ENCODE measurements around the gene SLC35B1.
"Not testable (repeated sequence)": the region's sequence is repeated elsewhere in the genome, so short reads cannot be mapped to it uniquely, and the experiment has no call there.

SLC35B1 gene

GRCh38 chr17:49696233-49696761, 11.5 kb downstream of the SLC35B1 start:
- DNase-seq, result no peak

DNA sequence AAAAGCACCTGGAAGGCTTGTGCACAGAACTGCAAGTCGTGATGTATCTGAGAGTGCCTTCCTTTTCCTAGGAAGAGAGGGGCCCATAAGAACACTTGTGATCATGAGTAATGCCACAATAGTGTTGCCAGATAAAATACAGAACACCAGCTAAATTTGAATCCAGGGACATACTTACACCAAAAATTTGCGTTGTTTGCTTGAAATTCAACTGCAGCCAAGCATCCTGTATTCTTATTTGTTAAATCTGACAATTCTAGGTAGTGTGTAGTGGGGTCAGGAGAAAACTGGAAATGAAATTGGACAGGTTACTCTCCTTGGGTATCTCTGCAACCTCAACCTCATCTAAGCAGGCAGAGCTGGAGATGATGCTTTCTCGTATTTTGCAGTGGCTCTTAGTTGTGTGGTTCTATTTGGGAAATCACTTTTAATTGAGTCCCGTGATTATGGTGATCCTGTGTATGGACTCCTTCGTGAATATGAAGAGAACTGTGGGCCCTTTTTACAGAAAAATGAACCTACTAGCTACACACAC, 12.0 kb downstream of the SLC35B1 start:
- DNase-seq, result no peak

DNA sequence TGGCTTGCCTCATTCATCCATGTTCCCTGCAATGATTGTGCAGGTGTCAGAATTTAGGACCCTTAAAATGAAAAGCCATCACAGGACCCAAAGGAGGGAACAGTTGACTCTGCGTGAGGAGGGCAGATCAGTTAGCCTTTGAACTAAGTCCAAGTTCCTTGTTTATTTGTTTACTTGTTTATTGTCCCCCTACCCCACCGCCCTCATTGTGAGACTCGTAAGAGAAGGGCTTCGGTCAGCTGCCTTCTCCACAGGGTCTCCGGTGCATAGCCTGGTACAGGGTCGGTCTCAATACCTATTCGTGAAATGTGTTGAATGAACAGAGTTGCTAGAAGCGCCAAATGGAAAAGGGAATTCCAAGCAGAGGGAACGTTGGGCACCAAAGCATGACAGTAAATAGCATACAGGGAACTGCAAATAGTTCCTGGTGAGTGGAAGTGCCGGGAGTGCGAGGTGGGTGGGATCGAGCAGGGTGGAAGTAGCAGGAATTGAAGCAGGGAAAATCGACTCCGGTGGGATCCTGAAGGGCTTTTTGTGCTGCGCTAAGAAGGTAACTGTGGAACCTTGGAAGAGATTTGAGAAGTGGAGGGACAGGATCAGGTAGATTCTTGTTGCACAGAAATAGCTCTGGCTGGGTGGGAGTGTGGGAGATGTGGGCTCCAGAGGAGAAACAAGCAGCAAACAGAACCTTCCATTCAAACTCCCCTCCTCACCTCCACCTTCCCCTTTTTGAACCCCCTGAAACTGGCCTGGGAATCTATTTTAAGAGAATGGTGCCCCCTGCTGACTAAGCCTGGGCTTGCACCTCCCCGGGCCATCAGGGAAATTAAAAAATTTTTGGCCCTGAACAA, 12.7 kb downstream of the SLC35B1 start:
- peak; percentile 64 for DNase-seq

GRCh38 chr17:49692751-49693150, 15.0 kb downstream of the SLC35B1 start:
- no peak for DNase-seq

DNA sequence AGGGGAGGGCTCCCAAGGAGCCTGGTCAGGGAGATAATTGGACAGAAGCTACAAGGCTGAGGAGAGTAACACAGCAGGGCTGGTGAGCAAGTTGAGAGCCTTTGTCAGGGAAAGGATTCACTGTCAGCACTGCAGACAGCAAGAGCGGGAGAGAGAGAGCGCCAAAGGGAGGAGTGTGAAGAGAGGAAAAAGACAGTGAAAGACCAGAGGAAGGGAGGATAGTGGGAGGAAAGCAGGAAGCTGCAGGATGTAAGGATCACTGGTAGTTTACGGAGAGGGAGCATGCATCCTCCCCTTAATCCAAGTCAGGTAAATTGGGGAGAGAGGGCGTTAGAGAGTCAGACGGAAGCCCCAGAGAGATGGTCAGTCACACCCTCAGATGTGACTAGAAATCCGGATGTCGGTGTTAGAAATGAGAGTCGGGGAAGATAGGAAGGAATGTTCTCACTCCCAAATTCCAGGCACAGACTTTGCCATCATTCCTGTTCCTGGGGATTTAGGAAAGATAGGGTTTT, 16.0 kb downstream of the SLC35B1 start:
- DNase-seq, result peak; percentile 33

DNA sequence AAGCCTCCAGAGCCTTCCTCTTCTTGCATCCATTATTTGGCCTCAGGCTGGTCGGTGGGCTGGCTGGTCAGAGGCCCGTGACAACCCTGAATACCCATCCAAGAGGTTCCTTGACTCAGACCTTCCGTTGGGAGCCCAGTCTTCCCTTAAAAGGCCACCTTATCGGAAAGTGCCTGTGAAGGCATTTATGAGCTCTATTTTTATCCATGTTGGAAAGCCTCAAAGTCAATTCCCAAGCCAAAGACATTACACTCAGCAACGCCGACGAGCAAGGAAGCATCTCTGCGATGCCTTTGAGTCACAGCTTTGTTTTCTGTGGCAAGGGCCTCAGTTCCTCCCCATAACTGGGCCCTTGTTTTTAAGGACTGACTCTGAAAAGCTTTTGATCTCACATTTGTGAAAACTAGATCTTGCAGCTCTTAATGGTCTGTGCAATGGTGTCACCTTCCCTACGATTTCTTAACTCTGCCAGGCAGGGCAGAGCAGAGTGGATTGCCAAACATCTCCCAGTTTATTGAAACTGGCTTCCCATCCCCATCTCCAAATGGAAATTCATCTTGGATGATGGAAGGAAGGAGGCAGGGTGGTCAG, 16.6 kb downstream of the SLC35B1 start:
- no peak for DNase-seq

DNA sequence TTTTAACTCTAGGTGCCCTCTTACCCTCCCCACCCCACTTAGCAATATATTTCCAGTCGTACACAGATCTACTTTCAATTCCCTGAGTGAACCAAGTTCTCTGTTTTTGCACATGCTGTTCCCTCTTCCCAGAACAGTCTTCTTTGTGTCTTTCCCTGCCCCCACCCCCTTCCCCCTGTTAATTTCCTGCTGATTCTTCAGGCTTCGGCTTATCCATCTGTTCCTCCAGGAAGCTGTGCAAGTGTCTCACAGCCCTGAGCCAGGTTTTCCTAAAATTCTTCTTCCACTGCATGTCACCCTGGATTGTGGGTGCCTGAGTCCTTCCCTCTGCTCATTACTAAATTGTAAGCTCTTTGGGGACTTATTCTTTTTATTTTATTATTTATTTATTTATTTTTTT, 17.5 kb downstream of the SLC35B1 start:
- peak; percentile 53 for DNase-seq

- no peak for DNase-seq
These were observed 18.9 kb downstream of the SLC35B1 start for GRCh38 chr17:49688848-49689247.

DNA sequence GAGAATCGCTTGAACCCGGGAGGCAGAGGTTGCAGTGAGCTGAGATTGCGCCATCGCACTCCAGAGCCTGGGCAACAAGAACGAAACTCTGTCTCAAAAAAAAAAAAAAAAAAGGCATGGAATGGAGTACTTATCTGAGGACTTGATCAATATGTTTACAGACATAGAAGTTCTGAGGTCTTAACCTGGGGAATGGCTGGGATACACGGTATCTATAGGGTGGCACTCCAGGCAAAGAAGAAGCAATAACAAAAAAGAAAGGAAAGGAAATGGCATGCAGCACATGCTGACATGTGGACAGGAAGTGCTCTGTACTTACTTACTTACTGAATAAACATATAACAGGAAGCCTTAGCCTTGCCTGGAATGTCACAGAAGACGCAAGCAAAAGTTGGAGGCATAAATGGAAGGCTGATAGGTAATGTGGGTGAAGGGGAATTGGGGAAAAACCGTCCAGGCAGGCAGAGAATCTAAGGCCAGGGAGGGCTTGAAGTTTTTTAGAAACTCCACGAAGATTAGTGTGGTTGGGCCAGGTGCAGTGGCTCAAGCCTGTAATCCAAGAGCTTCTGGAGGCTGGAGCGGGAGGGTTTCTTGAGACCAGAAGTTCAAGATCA, 19.8 kb downstream of the SLC35B1 start:
- peak; percentile 51 for DNase-seq

DNA sequence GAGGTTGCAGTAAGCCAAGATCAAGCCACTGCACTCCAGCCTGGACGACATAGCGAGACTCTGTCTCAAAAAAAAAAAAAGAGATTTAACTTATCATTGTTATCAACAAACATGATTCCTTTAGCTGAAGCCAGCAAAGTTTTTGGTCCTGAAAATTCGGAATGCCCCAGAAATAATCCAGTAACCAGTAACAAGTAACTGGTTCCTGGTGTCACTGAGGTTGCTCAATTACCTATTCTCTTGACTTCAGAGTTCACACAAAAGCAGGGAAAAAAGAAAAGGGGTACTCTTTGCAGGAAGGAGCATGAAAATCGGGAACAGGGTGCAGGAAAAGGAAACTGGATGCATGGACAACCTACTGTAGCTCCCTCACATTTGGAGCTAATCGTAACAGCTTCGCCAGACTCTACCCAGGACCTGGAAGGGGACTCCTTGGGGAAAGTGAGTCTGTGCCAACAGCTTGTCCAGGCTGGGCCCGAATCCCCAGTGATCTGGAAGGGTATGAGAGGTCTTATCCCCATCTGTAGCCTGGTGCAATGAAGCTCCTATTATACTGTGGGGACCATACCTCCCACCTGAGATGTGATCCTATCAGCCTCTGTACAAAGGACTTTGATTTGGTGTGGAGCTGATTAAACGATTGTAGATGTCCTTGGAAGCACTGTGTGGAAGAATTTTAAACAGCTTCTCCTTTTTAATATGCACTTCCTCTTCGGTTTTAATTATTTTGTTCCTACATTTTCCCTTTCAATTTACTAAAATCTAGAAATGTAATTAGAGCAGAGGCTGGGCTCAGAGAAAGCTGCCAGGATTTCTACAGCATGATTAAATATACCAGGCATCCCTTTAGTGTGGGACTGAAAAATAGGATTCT, 26.4 kb downstream of the SLC35B1 start:
- no peak for DNase-seq

DNA sequence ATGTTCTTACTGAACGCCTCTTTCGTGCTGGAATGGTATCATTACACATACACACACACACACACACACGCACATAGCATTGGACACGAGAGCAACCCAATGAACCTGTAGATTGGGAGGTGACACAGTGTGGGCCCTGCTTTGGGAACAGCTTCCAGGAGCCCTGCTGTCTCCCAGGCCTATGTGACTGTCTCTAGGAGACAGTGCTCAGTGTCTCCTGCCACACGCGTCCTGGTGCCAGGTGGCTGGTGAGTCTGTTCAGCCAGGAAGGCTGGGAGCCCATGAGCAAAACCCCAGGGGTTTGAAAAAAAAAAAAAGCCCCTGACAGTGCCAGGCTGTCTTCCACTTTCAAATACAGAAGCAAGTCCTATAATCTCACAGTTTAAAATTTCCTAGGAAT, 27.4 kb downstream of the SLC35B1 start:
- peak; percentile 58 for DNase-seq

DNA sequence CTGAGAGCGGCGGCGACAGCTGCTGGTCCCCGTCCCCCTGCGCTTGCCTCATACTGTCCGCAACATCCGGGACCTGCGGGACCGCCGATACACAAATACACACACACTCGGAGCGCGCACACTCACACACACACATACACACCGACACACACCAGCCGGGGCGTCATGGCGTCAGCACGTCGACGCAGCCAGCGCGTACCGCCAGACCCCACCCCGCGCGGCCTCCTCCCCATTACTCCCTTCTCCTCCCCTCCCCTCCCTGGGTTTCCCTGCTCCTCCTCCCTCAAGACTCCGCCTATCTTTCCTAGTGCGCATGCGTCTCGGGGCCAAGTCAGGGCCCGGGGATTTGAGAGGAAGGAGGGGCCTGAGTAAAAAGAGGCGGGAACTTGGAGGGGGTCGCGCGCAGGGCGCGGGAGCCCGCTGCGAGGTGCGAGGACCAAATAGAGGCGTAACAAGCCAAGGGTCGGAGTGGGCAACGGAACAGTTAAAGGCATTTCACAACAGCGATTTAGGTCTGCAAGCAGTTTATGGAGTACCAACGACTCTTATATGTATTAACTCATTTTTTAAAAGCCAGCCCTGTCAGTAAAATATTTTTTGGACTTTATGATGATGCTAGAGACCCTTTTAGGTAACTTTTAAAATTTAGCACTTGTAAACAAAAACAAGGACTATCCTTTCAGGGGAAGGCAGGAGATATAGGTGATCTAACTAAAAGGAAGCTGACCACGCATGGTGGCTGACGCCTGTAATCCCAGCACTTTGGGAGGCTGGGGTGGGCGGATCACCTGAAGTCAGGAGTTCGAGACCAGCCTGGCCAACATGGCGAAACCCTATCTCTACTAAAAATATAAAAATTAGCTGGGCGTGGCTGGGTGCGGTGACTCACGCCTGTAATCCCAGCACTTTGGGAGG, 29.6 kb downstream of the SLC35B1 start, which contains the start of gene SPOP:
Gene SPOP, minus strand, starts transcription at position 165 of the 915 bp plus-strand sequence. CDS start 55,287 bp downstream, outside the sequence.
- DNase-seq, result peak; percentile 99

DNA sequence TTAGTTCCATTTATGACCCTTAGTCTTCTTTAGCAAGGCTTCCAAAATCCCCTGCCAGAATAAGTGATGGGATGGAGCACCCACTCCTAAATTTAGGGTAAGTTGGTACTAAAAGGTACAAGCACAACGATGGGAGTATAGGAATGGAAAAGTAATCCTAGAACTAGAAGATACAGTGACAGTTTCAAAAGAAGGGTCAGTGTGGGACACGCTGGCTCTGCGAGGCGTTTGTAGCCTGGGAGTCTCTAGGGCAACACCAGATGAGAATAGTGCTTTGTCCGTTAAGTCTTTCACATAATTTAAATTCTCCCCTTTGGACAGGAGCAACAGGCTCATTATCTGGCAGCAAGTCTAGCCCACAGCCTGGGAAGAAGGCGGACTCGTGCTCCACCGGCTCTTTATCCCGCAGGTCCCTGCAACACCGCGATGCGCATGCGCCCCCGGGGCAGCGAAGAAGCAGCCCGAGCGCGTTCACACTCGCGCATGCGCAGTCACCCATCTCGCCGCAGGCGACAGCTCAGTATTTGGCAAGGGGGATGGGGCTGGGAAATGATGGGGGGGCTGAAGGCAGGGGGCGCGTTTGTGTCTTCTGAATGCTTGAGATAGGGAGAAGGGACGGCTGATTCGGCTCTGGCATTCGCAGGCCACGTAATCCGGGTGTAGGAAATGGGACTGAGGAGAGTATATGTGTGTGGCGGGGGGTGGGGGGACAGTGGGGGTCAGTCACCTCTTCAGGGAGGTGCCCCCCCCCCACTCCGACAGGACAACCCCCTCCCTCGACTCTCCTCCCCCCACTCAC, 30.4 kb downstream of the SLC35B1 start:
- peak; percentile 97 for DNase-seq

- DNase-seq, result peak; percentile 13
These were observed 31.4 kb downstream of the SLC35B1 start for GRCh38 chr17:49676276-49676868.

GRCh38 chr17:49674507-49674906, 33.3 kb downstream of the SLC35B1 start:
- DNase-seq, result no peak

GRCh38 chr17:49673679-49674078, 34.1 kb downstream of the SLC35B1 start:
- not testable (repeated sequence) for DNase-seq

DNA sequence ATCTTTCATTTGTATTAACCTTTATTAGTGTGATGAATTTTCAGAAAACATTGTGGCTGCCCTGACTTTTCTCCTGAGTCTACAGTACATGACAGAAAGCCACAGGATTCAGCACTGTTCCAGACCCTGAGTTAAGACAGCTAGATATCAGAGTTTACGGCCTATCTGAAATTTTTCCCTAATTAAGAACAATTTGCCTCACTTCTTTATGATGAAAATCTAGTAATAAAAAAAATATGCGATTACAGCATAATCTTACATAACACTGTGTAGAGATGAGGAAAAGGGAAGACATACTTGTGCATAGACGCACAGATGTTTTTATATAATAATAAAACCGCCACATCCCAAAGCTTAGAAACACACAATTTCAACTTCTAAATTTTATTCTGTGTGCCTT, 37.1 kb downstream of the SLC35B1 start:
- DNase-seq, result no peak

DNA sequence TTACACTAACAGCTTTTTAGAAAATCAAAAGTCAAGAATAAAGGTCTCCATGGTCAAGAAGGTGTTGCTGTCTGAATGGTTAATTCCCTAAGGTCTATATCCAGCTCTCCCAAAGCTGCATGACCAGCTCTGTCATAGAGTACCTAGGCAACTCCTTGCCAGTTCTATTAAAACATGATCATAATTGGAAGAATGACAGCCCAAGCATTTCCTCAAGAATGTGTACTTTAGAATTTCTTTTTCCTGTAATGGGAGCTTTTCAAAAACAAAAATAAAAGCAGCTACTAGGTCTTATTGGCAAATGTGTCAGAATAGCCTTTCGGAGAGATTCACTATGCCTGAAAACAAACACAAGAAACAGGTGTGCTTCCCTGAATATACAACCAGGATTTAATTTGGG, 37.8 kb downstream of the SLC35B1 start:
- DNase-seq, result no peak

- DNase-seq, result no peak
These were observed 39.9 kb downstream of the SLC35B1 start for GRCh38 chr17:49667854-49668253.
